Cardiac septum (tissue), 1 donor: ENCODE data around the gene CD151. TPM values are rescaled to one million over a fixed set of nuclear protein-coding genes. Genes with fewer than 3 reads are reported as not detected.

ENCODE experiments used
- DNase-seq: peaks from one replicate; pipeline ENCODE4 v3.0.0-alpha.2; 2020; ENCODE audit warnings: low spot score
- intact Hi-C: fragments of 100-400 bp; cut with DNase I; formaldehyde crosslinking; loops from one replicate; pipeline ENCODE4 v1.14.0; 2022
- total RNA-seq: library from RNA; stranded (reverse); fragmentation: NEBNext Ultra II Directional; extraction: Animal tissue kit (Norgen Biotek cat#: 25700); gene quantifications from one replicate; pipeline ENCODE4 v1.2.1, GENCODE V29; 2021
- donor health status: DM: no; HTN: no; CAD: no.

CD151 gene
- total RNA-seq, 1 donor from 2014 or later = 625 TPM

DNA sequence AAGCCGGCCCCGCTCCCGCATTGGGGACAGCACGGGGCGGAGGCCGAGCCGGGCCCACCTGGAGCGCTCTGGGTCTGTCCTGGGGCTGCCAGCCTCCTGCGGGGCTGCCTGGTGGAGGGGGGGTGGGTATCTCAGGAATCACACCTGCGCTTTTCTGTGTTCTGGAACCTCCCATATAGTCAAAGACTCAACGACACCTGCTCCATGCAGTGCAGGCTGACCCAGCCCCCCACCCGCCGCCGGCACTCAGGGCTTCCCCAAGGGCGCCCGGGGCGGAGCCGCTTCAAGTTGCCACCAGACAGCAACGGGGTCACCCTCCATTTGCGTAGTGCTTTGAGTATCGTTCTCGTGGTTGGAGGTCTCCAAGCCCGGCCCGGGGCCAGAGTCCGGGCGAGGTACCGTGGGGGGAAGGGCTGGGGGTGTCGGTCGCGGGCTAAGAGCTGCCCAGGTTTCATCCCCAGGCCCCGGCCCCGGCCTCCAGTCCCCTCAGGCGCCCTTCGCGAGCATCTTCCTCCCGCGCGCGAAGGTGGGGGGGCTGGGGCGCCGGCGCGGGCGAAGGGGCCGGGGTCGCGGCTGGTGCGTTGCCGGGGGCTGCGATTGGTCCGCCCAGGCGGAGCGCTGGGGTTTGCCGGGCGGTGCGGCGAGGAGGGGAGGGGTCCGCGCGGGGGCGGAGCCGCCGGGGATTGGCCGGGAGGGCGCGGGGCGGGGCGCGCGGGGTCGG, 16.5 kb downstream of the CD151 start:
- intact Hi-C loops = loop anchor here (2.0 kb wide), 1 partner anchor 202 kb away; no protein-coding TSS in a partner anchor

DNA sequence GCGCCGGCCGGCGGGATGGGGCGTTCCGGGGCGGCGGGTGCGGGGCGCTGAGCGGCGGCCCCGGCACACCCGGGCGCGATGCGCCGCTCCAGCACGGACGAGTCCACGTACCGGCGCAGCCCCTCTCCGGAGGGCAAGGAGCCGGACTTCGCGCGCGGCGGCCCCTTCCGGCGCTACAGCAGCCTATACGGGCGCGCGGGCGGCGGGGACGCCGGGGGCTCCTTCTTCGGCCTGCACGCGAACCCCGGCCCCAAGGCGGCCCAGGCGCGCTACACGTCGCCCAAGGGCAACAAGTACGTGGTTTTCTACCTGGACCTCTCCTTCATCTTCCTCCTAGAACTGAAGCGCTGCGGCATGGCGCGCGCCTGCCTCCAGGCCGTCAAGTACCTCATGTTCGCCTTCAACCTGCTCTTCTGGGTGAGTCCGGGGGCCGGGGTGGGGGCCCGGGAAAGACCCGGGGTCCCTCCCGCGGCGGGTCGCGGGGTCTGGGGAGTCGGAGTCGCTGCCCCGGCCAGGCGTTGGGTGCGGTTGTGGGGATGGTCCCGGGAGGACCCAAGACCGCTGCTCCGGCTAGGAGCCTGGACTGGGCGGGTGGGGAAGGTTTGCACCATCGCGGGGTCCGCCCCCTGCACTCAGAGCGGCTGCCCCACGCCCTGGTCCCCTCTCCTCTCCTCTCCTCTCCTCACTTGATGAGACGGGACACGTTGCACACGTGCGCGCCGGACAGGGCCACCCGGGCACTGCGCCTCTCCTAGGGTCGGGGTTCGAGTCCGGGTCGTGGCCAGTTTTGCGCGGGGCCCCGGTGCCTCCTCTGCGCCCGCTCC, 17.4 kb downstream of the CD151 start:
- intact Hi-C loops = loop anchor here (2.0 kb wide), 1 partner anchor 201 kb away; no protein-coding TSS in a partner anchor
- no peak for DNase-seq

More for the DNA sequence above, 16.5 kb downstream of the CD151 start:
- no peak for DNase-seq

GRCh38 chr11:850775-851763, 18.3 kb downstream of the CD151 start:
- intact Hi-C loops = no loop called here
- no peak for DNase-seq

- intact Hi-C loops = no loop called here
- DNase-seq = no peak
These were observed 20.0 kb downstream of the CD151 start for GRCh38 chr11:852762-853161.

DNA sequence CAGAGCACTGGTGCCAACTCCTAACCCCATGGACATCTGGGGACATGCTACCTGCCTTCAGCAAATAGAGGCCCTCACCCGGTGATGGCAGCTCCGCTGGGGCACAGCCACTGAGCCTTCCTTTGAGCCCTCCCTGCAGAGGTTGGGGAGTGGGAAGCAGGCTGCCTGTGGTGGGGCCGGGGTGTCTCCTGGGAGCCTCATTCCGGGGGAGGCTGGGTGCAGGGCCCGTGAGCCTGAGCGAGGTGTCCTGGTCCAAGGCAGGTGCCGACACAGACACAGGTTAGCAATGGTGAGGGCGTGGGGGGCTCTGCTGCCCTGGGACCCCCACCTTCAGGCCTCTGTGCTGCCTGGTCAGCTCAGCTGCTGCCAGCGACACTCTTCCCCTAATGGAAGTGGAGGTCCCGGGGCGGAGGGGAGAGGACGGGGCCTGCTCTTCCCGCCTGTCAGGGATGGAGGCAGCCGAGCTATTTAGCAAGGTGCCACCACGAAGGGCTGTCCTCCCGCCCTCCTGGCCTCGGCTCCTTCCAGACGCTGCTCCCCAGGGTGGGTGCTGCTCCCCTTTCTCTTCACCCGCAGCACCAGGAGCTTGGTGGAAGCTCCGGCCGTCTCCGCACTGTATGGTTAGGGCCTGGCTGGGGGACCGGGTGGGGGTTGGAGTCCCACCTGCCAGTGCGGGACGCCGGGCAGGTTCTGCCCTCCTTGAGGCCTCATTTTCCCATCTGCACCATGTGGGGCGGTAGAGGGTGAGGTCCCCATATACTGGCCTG, 21.1 kb downstream of the CD151 start:
- DNase-seq = no peak
- intact Hi-C loops = no loop called here

DNA sequence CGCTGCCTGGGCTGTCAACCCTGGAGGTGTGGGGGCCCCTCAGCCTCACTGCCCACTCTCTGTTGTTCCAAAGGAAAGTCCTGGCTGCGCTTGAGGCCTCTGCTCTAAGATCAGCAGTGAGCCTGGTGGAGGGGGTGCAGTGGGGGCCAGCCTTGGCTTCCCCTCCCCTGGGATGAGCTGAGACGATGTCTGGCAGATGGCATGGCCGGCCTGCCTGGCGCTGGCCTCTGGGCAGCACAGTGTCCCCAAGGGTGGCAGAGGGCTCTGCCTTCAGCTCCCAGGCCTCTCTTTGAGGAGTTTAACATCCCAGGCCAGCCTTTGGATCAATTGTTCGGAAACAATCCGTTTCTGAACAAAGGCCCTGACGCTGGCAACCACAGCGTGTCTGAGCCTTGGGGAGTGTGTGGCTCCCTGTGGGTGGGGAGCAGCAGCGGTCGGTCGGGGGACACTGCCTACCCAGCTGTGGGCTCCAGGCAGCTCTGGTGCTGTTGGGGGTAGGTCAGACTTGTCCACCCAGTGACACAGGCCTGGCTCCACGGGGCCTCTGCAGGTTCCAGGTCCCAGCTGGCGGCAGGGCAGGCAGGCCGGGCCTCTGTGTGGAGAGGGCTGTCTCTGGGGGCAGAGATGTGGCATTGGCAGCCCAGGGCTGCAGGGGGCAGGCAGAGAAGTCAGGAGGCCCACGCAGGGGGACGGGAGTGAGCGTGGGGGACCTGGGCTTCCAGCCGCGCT, 22.0 kb downstream of the CD151 start:
- DNase-seq = no peak
- intact Hi-C loops = no loop called here

- intact Hi-C loops = no loop called here
- DNase-seq = no peak
These were observed 22.6 kb downstream of the CD151 start for GRCh38 chr11:855330-855674.

DNA sequence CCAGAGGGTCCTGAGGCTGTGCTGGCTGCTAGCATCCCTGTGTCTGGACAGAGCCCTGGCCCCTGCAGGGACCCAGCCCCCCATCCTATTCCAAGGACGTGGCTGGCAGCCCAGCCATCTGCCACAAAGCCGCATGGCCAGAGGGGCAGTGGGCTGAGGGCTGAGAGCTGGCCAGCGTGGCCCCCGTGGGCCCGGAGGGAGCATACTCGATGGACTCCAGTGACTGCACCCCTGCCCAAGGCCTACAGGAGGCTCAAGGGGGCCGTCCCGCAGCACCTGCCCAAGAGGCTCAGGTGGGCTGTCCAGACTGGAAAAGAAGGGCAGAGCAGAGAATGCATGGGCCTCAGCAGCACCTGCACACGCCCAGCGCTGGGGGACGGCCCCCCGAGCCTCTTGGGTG, 23.0 kb downstream of the CD151 start:
- intact Hi-C loops = no loop called here
- no peak for DNase-seq

DNA sequence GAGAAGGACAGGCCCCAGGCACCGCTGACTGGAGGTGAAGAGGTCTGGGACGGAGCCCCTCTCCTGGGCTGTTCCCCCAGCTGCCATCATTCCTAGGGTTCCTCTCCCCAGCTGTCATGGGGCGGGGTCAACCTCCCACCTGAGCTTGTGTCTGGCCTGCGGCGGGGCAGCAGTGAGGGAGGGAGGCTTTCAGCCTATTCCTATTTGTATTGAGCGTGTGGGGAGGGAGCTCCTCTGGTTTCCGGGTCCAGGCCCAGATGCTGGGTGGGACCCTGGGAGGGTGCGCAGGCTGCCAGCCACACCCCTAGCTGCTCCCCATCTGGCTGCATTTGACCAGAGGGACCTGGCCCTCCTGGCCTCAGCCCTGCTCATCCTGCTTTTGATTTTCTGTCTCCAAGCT, 23.6 kb downstream of the CD151 start:
- intact Hi-C loops = no loop called here
- DNase-seq = no peak

DNA sequence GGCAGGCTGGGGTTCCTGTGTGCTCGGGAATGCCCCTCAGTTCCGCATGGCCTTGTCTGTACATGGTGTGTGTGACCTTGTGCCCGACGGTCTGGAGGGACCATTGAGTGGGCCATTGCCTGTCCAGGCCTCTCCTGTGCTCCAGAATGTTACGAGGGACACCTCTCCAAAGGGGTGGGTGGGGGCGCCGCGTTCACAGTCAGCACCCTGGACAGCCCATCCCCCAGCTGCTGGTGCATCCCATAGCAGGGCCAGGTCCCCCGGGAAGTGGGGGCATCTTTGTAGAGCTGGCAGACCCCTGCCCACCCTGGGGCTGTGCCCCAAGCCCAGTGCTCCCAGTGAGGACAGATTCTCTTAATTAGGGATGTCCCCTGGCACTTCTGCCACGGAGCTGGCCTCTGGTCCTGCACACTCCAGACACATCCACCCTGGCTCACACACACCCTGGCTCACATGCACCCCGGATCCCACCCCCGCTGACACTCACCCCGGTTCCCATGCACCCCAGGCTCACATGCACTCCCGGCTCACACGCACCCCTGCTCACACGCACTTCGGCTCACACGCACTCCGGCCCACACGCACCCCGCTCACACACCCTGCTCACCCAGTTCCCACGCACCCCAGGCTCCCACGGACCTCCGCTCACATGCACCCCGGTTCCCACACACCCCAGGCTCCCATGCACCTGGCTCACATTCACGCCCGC, 25.5 kb downstream of the CD151 start:
- intact Hi-C loops = no loop called here
- no peak for DNase-seq

DNA sequence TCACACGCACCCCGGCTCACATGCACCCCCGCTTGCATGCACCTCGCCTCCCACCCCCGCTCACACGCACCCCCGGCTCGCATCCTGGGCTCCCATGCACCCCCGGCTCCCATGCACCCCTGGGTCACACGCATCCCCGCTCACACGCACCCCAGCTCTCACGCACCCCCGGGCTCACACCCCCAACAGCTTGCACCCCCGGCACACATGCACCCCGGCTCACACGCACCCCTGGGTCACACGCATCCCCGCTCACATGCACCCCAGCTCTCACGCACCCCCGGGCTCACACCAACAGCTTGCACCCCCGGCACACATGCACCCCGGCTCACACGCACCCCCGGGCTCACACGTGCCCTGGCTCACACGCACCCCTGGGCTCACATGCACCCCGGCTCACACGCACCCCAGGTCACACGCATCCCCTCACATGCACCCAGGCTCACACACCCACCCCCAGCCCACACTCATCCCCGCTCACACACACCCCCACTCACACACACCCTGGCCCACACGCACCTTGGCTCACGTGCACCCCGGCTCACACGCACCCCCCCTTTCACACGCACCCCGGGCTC, 26.1 kb downstream of the CD151 start:
- intact Hi-C loops = no loop called here
- DNase-seq = no peak

GRCh38 chr11:859394-860131, 26.8 kb downstream of the CD151 start:
- no peak for DNase-seq
- intact Hi-C loops = no loop called here

GRCh38 chr11:860234-861104, 27.7 kb downstream of the CD151 start:
- DNase-seq = no peak
- intact Hi-C loops = no loop called here

- intact Hi-C loops = no loop called here
- DNase-seq = no peak
These were observed 28.3 kb downstream of the CD151 start for GRCh38 chr11:861105-861479.

- no peak for DNase-seq
- intact Hi-C loops = no loop called here
These were observed 29.4 kb downstream of the CD151 start for GRCh38 chr11:862081-862661.

DNA sequence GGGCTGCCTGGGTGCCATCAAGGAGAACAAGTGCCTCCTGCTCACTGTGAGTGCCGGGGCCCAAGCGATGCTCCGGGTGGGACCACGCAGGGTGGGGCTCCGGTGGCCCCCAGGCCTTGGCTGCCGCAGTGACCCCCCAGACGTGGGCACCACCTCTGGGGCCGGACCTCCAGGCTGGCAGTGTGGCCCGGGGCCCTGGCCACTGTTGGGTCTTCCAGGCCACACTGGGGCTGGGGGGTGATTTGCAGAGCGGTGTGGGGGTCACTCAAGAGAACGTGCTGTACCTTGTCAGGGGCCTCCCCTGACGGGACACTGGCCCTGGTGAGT, 29.9 kb downstream of the CD151 start:
- intact Hi-C loops = no loop called here
- DNase-seq = no peak
